ENCODE data around the gene ZNF618.

The ZNF618 gene

GRCh38 chr9:114003351-114003750 lies 127.2 kb downstream of the ZNF618 start:
- no peak for DNase-seq

- DNase-seq = no peak
Observed at GRCh38 chr9:114003758-114004157, 127.6 kb downstream of the ZNF618 start.

GRCh38 chr9:114004221-114004716 lies 128.2 kb downstream of the ZNF618 start:
- DNase-seq = no peak

- DNase-seq = no peak
Observed at GRCh38 chr9:114005371-114006154, 129.5 kb downstream of the ZNF618 start.

- DNase-seq = no peak
Observed at GRCh38 chr9:114006155-114006550, 130.0 kb downstream of the ZNF618 start.

- DNase-seq = no peak
Observed at GRCh38 chr9:114006931-114007691, 131.0 kb downstream of the ZNF618 start.

- no peak for DNase-seq
Observed at GRCh38 chr9:114007991-114008666, 132.0 kb downstream of the ZNF618 start.

GRCh38 chr9:114008667-114009410 lies 132.7 kb downstream of the ZNF618 start:
- no peak for DNase-seq

- DNase-seq = no peak
Observed at GRCh38 chr9:114011313-114011712, 135.2 kb downstream of the ZNF618 start.

- DNase-seq = no peak
Observed at GRCh38 chr9:114012126-114012525, 136.0 kb downstream of the ZNF618 start.

GRCh38 chr9:114014044-114014443 lies 137.9 kb downstream of the ZNF618 start:
- no peak for DNase-seq

GRCh38 chr9:114015607-114016006 lies 139.5 kb downstream of the ZNF618 start:
- DNase-seq = no peak

- DNase-seq = no peak
Observed at GRCh38 chr9:114016101-114016500, 140.0 kb downstream of the ZNF618 start.

- DNase-seq = no peak
Observed at GRCh38 chr9:114016629-114017423, 140.7 kb downstream of the ZNF618 start.

GRCh38 chr9:114017741-114018715 lies 141.9 kb downstream of the ZNF618 start:
- DNase-seq = no peak

GRCh38 chr9:114021578-114021977 lies 145.5 kb downstream of the ZNF618 start:
- DNase-seq = no peak

GRCh38 chr9:114023961-114024360 lies 147.9 kb downstream of the ZNF618 start:
- DNase-seq = no peak

- DNase-seq = no peak
Observed at GRCh38 chr9:114025196-114025753, 149.2 kb downstream of the ZNF618 start.

GRCh38 chr9:114025760-114026159 lies 149.7 kb downstream of the ZNF618 start:
- no peak for DNase-seq

- DNase-seq = no peak
Observed at GRCh38 chr9:114026335-114026734, 150.2 kb downstream of the ZNF618 start.

Measured in stimulated activated naive CD4-positive, alpha-beta T cell treated with Interleukin-2 at 50 U/mL for 16 hours (primary cell).